ENCODE measurements around the gene L3MBTL4. TPM values are rescaled to one million over a fixed set of nuclear protein-coding genes. Genes with fewer than 3 reads are reported as not detected.

L3MBTL4 gene
- total RNA-seq, 3 donors from 2014 or later: 4.9 to 13.9 (median 5.4) TPM

DNA sequence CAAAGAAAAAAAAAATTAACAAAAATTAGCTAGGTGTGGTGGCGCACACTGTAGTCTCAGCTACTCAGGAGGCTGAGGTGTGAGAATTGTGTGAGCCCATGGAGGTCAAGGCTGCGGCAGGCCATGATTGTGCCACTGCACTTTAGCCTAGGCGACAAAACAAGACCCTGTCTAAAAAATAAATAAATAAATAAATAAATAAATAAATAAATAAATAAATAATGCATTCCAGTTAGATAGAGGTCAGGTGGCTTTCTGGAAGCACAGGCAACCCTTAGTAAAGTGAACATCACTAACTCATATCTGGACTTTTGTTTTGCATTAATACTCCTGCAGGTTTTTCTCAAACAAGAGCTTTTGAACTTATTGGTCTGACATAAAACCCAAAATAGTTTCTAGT is 206.8 kb downstream of the L3MBTL4 start:
- TF ChIP-seq, protein P1, sequence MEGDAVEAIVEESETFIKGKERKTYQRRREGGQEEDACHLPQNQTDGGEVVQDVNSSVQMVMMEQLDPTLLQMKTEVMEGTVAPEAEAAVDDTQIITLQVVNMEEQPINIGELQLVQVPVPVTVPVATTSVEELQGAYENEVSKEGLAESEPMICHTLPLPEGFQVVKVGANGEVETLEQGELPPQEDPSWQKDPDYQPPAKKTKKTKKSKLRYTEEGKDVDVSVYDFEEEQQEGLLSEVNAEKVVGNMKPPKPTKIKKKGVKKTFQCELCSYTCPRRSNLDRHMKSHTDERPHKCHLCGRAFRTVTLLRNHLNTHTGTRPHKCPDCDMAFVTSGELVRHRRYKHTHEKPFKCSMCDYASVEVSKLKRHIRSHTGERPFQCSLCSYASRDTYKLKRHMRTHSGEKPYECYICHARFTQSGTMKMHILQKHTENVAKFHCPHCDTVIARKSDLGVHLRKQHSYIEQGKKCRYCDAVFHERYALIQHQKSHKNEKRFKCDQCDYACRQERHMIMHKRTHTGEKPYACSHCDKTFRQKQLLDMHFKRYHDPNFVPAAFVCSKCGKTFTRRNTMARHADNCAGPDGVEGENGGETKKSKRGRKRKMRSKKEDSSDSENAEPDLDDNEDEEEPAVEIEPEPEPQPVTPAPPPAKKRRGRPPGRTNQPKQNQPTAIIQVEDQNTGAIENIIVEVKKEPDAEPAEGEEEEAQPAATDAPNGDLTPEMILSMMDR (IDR thresholded peaks at IDR 0.05): no peak
- Histone ChIP-seq H3K9me3 (no peaks in the 10 kb centered on the region), H3K4me3 (no peak overlapping the region), H3K4me1 (ENCODE audit: low read depth) (no peaks in the 10 kb centered on the region), H3K36me3 (ENCODE audit: low read depth) (no peaks in the 10 kb centered on the region)
- no peak for ATAC-seq
- intact Hi-C loops (cut with DNase I, micrococcal nuclease): no loop called here
- no peak for DNase-seq

GRCh38 chr18:6207116-6207515 is 207.6 kb downstream of the L3MBTL4 start:
- ATAC-seq: no peak
- TF ChIP-seq, protein P1 (IDR thresholded peaks at IDR 0.05): no peak
- no peak overlapping the region for H3K4me3 ChIP-seq
- H3K4me1 ChIP-seq (ENCODE audit: low read depth): no peaks in the 10 kb centered on the region
- no peaks in the 10 kb centered on the region for H3K36me3 ChIP-seq (ENCODE audit: low read depth)
- no peak for DNase-seq
- no peaks in the 10 kb centered on the region for H3K9me3 ChIP-seq
- intact Hi-C loops (cut with DNase I, micrococcal nuclease): no loop called here

- H3K36me3 ChIP-seq (ENCODE audit: low read depth): no peaks in the 10 kb centered on the region
- DNase-seq (no peak), ATAC-seq (no peak)
- no peak overlapping the region for H3K4me3 ChIP-seq
- intact Hi-C loops (cut with DNase I, micrococcal nuclease): no loop called here
- TF ChIP-seq, protein P1 (IDR thresholded peaks at IDR 0.05): no peak
- H3K4me1 ChIP-seq (ENCODE audit: low read depth): no peaks in the 10 kb centered on the region
- H3K9me3 ChIP-seq: no peaks in the 10 kb centered on the region
These were observed 209.0 kb downstream of the L3MBTL4 start for GRCh38 chr18:6205706-6206105.

GRCh38 chr18:6204476-6204875 is 210.2 kb downstream of the L3MBTL4 start:
- TF ChIP-seq, protein P1 (IDR thresholded peaks at IDR 0.05): no peak
- no peak overlapping the region for H3K4me3 ChIP-seq
- H3K9me3 ChIP-seq: no peaks in the 10 kb centered on the region
- intact Hi-C loops (cut with DNase I, micrococcal nuclease): no loop called here
- no peak for ATAC-seq
- H3K4me1 ChIP-seq (ENCODE audit: low read depth): no peaks in the 10 kb centered on the region
- DNase-seq: no peak
- no peaks in the 10 kb centered on the region for H3K36me3 ChIP-seq (ENCODE audit: low read depth)

- no peak overlapping the region for H3K4me3 ChIP-seq
- peak; percentile 6 to 53 (median 27) for DNase-seq
- intact Hi-C loops (cut with DNase I, micrococcal nuclease): no loop called here
- no peaks in the 10 kb centered on the region for H3K36me3 ChIP-seq (ENCODE audit: low read depth)
- TF ChIP-seq, protein P1 (IDR thresholded peaks at IDR 0.05): no peak
- no peaks in the 10 kb centered on the region for H3K9me3 ChIP-seq
- no peaks in the 10 kb centered on the region for H3K4me1 ChIP-seq (ENCODE audit: low read depth)
- peak; percentile 70 for ATAC-seq
These were observed 210.9 kb downstream of the L3MBTL4 start for GRCh38 chr18:6203791-6204190.

- intact Hi-C loops (cut with DNase I, micrococcal nuclease): no loop called here
- Histone ChIP-seq H3K36me3 (ENCODE audit: low read depth) (no peaks in the 10 kb centered on the region), H3K4me3 (no peak overlapping the region), H3K9me3 (no peaks in the 10 kb centered on the region), H3K4me1 (ENCODE audit: low read depth) (no peaks in the 10 kb centered on the region)
- ATAC-seq: no peak
- TF ChIP-seq, protein P1 (IDR thresholded peaks at IDR 0.05): no peak
- DNase-seq: no peak
These were observed 211.8 kb downstream of the L3MBTL4 start for GRCh38 chr18:6202861-6203260.

Data from mucosa of descending colon (tissue), 3 donors.